Activated naive CD4-positive, alpha-beta T cell treated with Interleukin-2 at 50 U/mL for 16 hours (primary cell): Measurements from ENCODE around the gene TBX20.
"Not testable (repeated sequence)": the region's sequence is repeated elsewhere in the genome, so short reads cannot be mapped to it uniquely, and the experiment has no call there.

ENCODE experiments used
- DNase-seq: peaks from one replicate; pipeline ENCODE4 v3.0.0-alpha.2; 2020

TBX20 gene

GRCh38 chr7:35215063-35215462 lies 38.8 kb downstream of the TBX20 start:
- DNase-seq = not testable (repeated sequence)

- not testable (repeated sequence) for DNase-seq
Measured at GRCh38 chr7:35206924-35207323, 47.0 kb downstream of the TBX20 start.

- DNase-seq = not testable (repeated sequence)
Measured at GRCh38 chr7:35204850-35205249, 49.0 kb downstream of the TBX20 start.

GRCh38 chr7:35204031-35204430 lies 49.9 kb downstream of the TBX20 start:
- not testable (repeated sequence) for DNase-seq

GRCh38 chr7:35202353-35202752 lies 51.5 kb downstream of the TBX20 start:
- not testable (repeated sequence) for DNase-seq

- DNase-seq = not testable (repeated sequence)
Measured at GRCh38 chr7:35200170-35200569, 53.7 kb downstream of the TBX20 start.

- not testable (repeated sequence) for DNase-seq
Measured at GRCh38 chr7:35198370-35199140, 55.3 kb downstream of the TBX20 start.

GRCh38 chr7:35191571-35191970 lies 62.3 kb downstream of the TBX20 start:
- DNase-seq = not testable (repeated sequence)

GRCh38 chr7:35190146-35190773 lies 63.6 kb downstream of the TBX20 start:
- not testable (repeated sequence) for DNase-seq

GRCh38 chr7:35186751-35187150 lies 67.1 kb downstream of the TBX20 start:
- DNase-seq = not testable (repeated sequence)

- DNase-seq = no peak
Measured at GRCh38 chr7:35185908-35186731, 67.8 kb downstream of the TBX20 start.

GRCh38 chr7:35185578-35185907 lies 68.4 kb downstream of the TBX20 start:
- DNase-seq = not testable (repeated sequence)

GRCh38 chr7:35184961-35185360 lies 68.9 kb downstream of the TBX20 start:
- DNase-seq = not testable (repeated sequence)

- DNase-seq = not testable (repeated sequence)
Measured at GRCh38 chr7:35183873-35184503, 69.9 kb downstream of the TBX20 start.

- DNase-seq = not testable (repeated sequence)
Measured at GRCh38 chr7:35180665-35181064, 73.2 kb downstream of the TBX20 start.

GRCh38 chr7:35173176-35173575 lies 80.7 kb downstream of the TBX20 start:
- DNase-seq = not testable (repeated sequence)

- not testable (repeated sequence) for DNase-seq
Measured at GRCh38 chr7:35172131-35172530, 81.8 kb downstream of the TBX20 start.

- DNase-seq = not testable (repeated sequence)
Measured at GRCh38 chr7:35167658-35168057, 86.2 kb downstream of the TBX20 start.

- DNase-seq = not testable (repeated sequence)
Measured at GRCh38 chr7:35167158-35167557, 86.7 kb downstream of the TBX20 start.

- not testable (repeated sequence) for DNase-seq
Measured at GRCh38 chr7:35161059-35161740, 92.7 kb downstream of the TBX20 start.
